Smooth muscle cell (in vitro differentiated cells): ENCODE data around the gene WSCD2. TPM values are rescaled to one million over a fixed set of nuclear protein-coding genes. Genes with fewer than 3 reads are reported as not detected.

ENCODE experiments used
- DNase-seq: peaks from one replicate; lab custom pipeline; 2025; ENCODE audit not compliant: unreplicated experiment; lab: John Stamatoyannopoulos, UW
- H2AFZ ChIP-seq: fragments of 200-600 bp; sonication (generic); 2 replicates; pipeline ENCODE4 v1.6.0; 2016; ENCODE audit warnings: antibody characterized with exemption, low read depth, mild to moderate bottlenecking
- H3F3A ChIP-seq: fragments of 200-600 bp; sonication (generic); 2 replicates; pipeline ENCODE4 v1.6.0; 2017; ENCODE audit warnings: antibody characterized with exemption, low read depth
- H3K27ac ChIP-seq: fragments of 200-600 bp; sonication (generic); 2 replicates; pipeline ENCODE4 v1.5.1; 2016; ENCODE audit warnings: low read depth, mild to moderate bottlenecking
- H3K27me3 ChIP-seq: fragments of 200-600 bp; sonication (generic); 2 replicates; pipeline ENCODE4 v1.6.1; 2016; ENCODE audit warnings: low read depth, mild to moderate bottlenecking
- H3K36me3 ChIP-seq: fragments of 200-600 bp; sonication (generic); 2 replicates; pipeline ENCODE4 v1.5.1; 2016; ENCODE audit warnings: low read depth
- H3K4me1 ChIP-seq: fragments of 200-600 bp; sonication (generic); 2 replicates; pipeline ENCODE4 v1.5.1; 2016; ENCODE audit warnings: low read depth
- H3K4me2 ChIP-seq: fragments of 200-600 bp; sonication (generic); 2 replicates; pipeline ENCODE4 v1.6.0; 2016; ENCODE audit warnings: mild to moderate bottlenecking
- H3K4me3 ChIP-seq: fragments of 200-600 bp; sonication (generic); 2 replicates; pipeline ENCODE4 v1.5.1; 2016; ENCODE audit warnings: mild to moderate bottlenecking
- H3K79me2 ChIP-seq: fragments of 200-600 bp; sonication (generic); 2 replicates; pipeline ENCODE4 v1.6.0; 2016; ENCODE audit warnings: low read depth, mild to moderate bottlenecking
- H3K9ac ChIP-seq: fragments of 200-600 bp; sonication (generic); 2 replicates; pipeline ENCODE4 v1.6.0; 2016; ENCODE audit warnings: low read depth
- H3K9me3 ChIP-seq: fragments of 200-600 bp; sonication (generic); replicated peaks from 2 replicates; pipeline ENCODE4 v1.5.1; 2016; ENCODE audit warnings: low read depth
- H4K20me1 ChIP-seq: fragments of 200-600 bp; sonication (generic); 2 replicates; pipeline ENCODE4 v1.6.0; 2016; ENCODE audit warnings: low read depth
- WGBS: methylation state at CpG from one replicate; pipeline ENCODE4 v1.1.7; 2016; ENCODE audit warnings: low lambda C conversion rate; 5-methylcytosine and 5-hydroxymethylcytosine counted together
- polyA plus RNA-seq: library from polyadenylated mRNA; unstranded; fragments of >200 nt; fragmentation: Nextera tagmentation; extraction: Ambion mirVana; gene quantifications from 2 replicates; pipeline ENCODE4 v1.2.1, GENCODE V29; 2016
- total RNA-seq: library from RNA; depleted of rRNA; stranded (reverse); fragments of >200 nt; gene quantifications from 2 replicates; pipeline ENCODE4 v1.2.3, GENCODE V29; 2014
- TF ChIP-seq, protein P1 (sequence below): fragments of 200-600 bp; sonication (generic); IDR thresholded peaks from 2 replicates; pipeline ENCODE4 v1.5.1; 2017; ENCODE audit warnings: borderline replicate concordance, mild to moderate bottlenecking, antibody characterized with exemption; ENCODE audit not compliant: insufficient read depth, poor library complexity, severe bottlenecking

WSCD2 gene
- total and polyA plus RNA-seq, 2 experiments from 2014 or later: 0.13 TPM

GRCh38 chr12:108126212-108126611, 2.9 kb upstream of the WSCD2 start:
- no peaks in the 10 kb centered on the region for H3K36me3 ChIP-seq
- H3K9ac ChIP-seq: no peak overlapping the region
- no peak for DNase-seq
- H3K4me3 ChIP-seq: no peak overlapping the region
- H3K4me1 ChIP-seq: no peaks in the 10 kb centered on the region
- H3F3A ChIP-seq: no peaks in the 10 kb centered on the region
- H2AFZ ChIP-seq: no peak overlapping the region
- TF ChIP-seq, protein P1, sequence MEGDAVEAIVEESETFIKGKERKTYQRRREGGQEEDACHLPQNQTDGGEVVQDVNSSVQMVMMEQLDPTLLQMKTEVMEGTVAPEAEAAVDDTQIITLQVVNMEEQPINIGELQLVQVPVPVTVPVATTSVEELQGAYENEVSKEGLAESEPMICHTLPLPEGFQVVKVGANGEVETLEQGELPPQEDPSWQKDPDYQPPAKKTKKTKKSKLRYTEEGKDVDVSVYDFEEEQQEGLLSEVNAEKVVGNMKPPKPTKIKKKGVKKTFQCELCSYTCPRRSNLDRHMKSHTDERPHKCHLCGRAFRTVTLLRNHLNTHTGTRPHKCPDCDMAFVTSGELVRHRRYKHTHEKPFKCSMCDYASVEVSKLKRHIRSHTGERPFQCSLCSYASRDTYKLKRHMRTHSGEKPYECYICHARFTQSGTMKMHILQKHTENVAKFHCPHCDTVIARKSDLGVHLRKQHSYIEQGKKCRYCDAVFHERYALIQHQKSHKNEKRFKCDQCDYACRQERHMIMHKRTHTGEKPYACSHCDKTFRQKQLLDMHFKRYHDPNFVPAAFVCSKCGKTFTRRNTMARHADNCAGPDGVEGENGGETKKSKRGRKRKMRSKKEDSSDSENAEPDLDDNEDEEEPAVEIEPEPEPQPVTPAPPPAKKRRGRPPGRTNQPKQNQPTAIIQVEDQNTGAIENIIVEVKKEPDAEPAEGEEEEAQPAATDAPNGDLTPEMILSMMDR: no peak
- no peak overlapping the region for H3K4me2 ChIP-seq
- H3K27me3 ChIP-seq: peaks cover 27% of the 10 kb centered on the region
- 90% methylated on average over 1 of the region's 1 CpG for WGBS
- H3K79me2 ChIP-seq: no peaks in the 10 kb centered on the region
- no peaks in the 10 kb centered on the region for H3K9me3 ChIP-seq
- no peak overlapping the region for H3K27ac ChIP-seq
- no peaks in the 10 kb centered on the region for H4K20me1 ChIP-seq

DNA sequence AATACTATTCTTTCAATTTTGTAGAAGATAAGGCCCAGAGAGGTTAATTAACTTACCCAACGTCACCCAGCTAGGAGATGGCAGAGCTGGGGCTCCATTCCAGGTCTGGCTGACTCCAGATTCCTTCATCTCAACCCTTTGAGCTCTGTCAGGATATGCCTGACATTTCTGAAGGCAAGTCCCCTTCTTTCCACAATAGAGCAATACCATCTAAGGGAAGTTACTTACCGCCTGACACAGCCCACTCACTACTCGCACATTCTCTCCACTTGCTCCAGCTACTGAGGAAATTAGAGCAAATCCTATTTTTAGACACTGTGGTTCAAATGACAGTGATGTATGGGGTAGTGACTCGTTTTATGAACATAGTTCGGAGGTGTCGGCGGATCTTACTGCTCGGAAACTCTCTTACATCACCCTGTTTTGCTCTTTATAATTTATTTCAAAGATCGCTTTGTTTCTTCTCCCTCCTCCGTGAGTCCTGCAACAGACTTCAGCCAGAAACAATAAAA, 2.0 kb upstream of the WSCD2 start:
- Histone ChIP-seq H3K4me2 (no peak overlapping the region), H4K20me1 (no peaks in the 10 kb centered on the region), H3K36me3 (no peaks in the 10 kb centered on the region), H3K79me2 (no peaks in the 10 kb centered on the region), H3K27ac (no peak overlapping the region), H3K9ac (no peak overlapping the region), H3K9me3 (no peaks in the 10 kb centered on the region), H3F3A (no peaks in the 10 kb centered on the region), H3K4me3 (no peak overlapping the region), H3K4me1 (no peaks in the 10 kb centered on the region), H3K27me3 (peaks cover 35% of the 10 kb centered on the region), H2AFZ (no peak overlapping the region)
- TF ChIP-seq, protein P1: no peak
- 52% methylated on average over 10 of the region's 10 CpGs for WGBS
- no peak for DNase-seq

DNA sequence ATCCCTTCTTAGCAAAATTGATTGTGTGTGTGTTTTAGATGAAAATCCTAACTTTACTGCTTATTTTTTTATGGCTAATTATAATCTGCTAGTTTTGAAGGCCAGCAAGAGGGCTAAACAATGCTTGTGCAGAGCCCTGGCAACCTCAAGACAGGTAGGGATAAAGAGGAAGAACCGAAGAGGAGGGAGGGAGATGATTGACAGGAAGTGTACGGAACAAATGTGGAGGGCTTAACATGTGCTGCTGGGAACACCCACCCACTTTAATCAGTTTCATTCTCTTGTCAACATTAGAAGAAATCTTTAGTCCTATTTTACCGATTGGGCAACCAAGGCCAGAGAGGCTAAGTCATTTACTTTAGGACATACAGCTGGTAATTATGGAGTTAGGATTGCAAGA, 1.4 kb upstream of the WSCD2 start:
- H3K4me1 ChIP-seq: no peaks in the 10 kb centered on the region
- H3K27me3 ChIP-seq: peaks cover 41% of the 10 kb centered on the region
- DNase-seq: no peak
- TF ChIP-seq, protein P1: no peak
- no peaks in the 10 kb centered on the region for H3K9me3 ChIP-seq
- H3K4me3 ChIP-seq: no peak overlapping the region
- no peak overlapping the region for H3K4me2 ChIP-seq
- 92% methylated on average over 3 of the region's 3 CpGs for WGBS
- H4K20me1 ChIP-seq: no peaks in the 10 kb centered on the region
- H3K36me3 ChIP-seq: no peaks in the 10 kb centered on the region
- no peaks in the 10 kb centered on the region for H3F3A ChIP-seq
- H3K27ac ChIP-seq: no peak overlapping the region
- H3K79me2 ChIP-seq: no peaks in the 10 kb centered on the region
- H2AFZ ChIP-seq: no peak overlapping the region
- H3K9ac ChIP-seq: no peak overlapping the region
